Heart left ventricle (tissue), 13 donors: Measurements from ENCODE around the gene TRMT1.
A peak's percentile ranks its signal among the peaks of the same experiment; 100 is the strongest.

Source experiments
- CTCF ChIP-seq, 12 donors: fragments of 200-600 bp; sonication (generic) in 4 of 12; IDR thresholded peaks; one replicate each; pipeline versions ENCODE4 v1.5.0 to v1.8.0; 2018 to 2022; ENCODE audit warnings: antibody characterized with exemption in 12 of 12, mild to moderate bottlenecking in 5 of 12
- POLR2A ChIP-seq, 2 donors: fragments of 450-650 bp; IDR thresholded peaks; one replicate each; pipeline ENCODE4 v1.6.1; 2017; ENCODE audit warnings: antibody characterized with exemption in 2 of 2, mild to moderate bottlenecking in 2 of 2, moderate library complexity in 2 of 2
- donor health status: ischemic (EF 13 %, LVEDD 7.1; RV severe dilation, severe dysfunction).
- donor health status: DM: no; HTN: yes; CAD: no.
- donor health status: DM: no; HTN: no; CAD: no.
- donor health status: ischemic (EF 25% LVEDD 6.9; RV normal size, moderate dysfunction).
- donor health status: ischemic (EF 25% LVEDD 5.7; RV mildly dilated, moderate dysfunction).
- donor health status: ischemic (EF 35%, LVEDD 5.7; RV mildly dilated, moderate dysfunction).
- donor health status: nonischemic (EF 11% LVEDD 7.7; RV severe dilation, severe dysfunction).
- donor health status: DM: yes; HTN: yes; CAD: no.
- donor health status: PGD.
- donor health status: ischemic (EF 29% LVEDD 5.4; RV normal size, mild dysfunction).
- donor health status: nonischemic (EF 23%, LVEDD 6.1; RV moderate dilation, normal function).

- TF ChIP-seq POLR2A (IDR thresholded peaks at IDR 0.05) (no peak), CTCF (IDR thresholded peaks at IDR 0.05) (peak; percentile 49 to 82 (median 66))
Measured at GRCh38 chr19:13104360-13104847, 12.1 kb downstream of the TRMT1 start.
